Ascending aorta (tissue), 2 donors: Measurements from ENCODE around the gene GRM7. TPM values are rescaled to one million over a fixed set of nuclear protein-coding genes. Genes with fewer than 3 reads are reported as not detected.

Experiments
- DNase-seq, 2 donors: peaks; one replicate each; pipeline ENCODE4 v3.0.0-alpha.2; 2019; ENCODE audit warnings: low spot score in 2 of 2
- H3K27ac ChIP-seq, 2 donors: fragments of 200-600 bp; sonication (generic); one replicate each; pipeline ENCODE4 v1.5.1; 2016 to 2017; ENCODE audit warnings: mild to moderate bottlenecking in 1 of 2
- H3K27me3 ChIP-seq: fragments of 200-600 bp; sonication (generic); one replicate; pipeline ENCODE4 v1.5.1; 2017
- H3K36me3 ChIP-seq, 2 donors: fragments of 200-600 bp; sonication (generic); one replicate each; pipeline ENCODE4 v1.5.1; 2016
- H3K4me1 ChIP-seq, 2 donors: fragments of 200-600 bp; sonication (generic); one replicate each; pipeline ENCODE4 v1.5.1; 2016 to 2017; ENCODE audit warnings: mild to moderate bottlenecking in 1 of 2
- H3K4me3 ChIP-seq, 2 donors: fragments of 200-600 bp; sonication (generic); one replicate each; pipeline ENCODE4 v1.5.1; 2016 to 2017; ENCODE audit warnings: mild to moderate bottlenecking in 1 of 2
- H3K9me3 ChIP-seq, 2 donors: fragments of 200-600 bp; sonication (generic); one replicate each; pipeline ENCODE4 v1.5.1; 2016
- intact Hi-C: fragments of 100-400 bp; cut with DNase I; formaldehyde crosslinking; loops from one replicate; pipeline ENCODE4 v1.15.1; 2023
- total RNA-seq: library from RNA; depleted of rRNA; stranded (reverse); fragments of >200 nt; gene quantifications from one replicate; pipeline ENCODE4 v1.1.0, GENCODE V29; 2016
- TF ChIP-seq, protein P1 (sequence below), 3 experiments: fragments of 200-600 bp in 2 of 3; fragments of 450-650 bp in 1 of 3; sonication (generic) in 2 of 3; IDR thresholded peaks; one replicate each; pipeline ENCODE4 v1.5.1; 2016 to 2019; ENCODE audit warnings: antibody characterized with exemption in 3 of 3, mild to moderate bottlenecking in 1 of 3, moderate library complexity in 1 of 3

The GRM7 gene
- total RNA-seq, 1 donor from 2014 or later, result 4.8 TPM

DNA sequence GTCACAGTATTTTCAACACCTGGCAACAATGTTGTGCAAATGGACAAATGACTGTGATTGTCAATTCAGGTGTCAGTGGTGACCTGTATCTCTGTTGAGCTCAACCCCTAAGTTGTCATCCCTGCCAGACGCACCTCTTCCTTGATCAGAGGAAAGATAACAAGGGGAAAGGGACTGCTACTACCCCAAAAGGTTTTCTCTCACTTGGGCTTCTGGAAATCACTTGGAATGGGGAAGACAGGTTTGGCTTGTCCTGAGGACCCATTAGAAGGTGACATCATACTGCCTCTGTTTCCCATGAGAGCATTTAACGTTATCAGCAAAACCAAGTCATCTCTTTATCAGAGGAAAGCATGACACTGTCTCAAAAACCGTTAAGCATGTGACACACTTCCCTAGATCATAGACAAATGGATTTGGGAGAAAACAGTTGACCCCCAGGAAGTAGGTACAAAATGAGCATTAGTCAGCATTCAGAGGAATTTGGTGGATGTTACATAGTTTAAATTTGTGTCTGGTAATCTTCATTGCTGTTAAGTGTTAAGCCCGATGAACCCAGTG lies 769.5 kb downstream of the GRM7 start:
- Histone ChIP-seq H3K9me3 (no peaks in the 10 kb centered on the region), H3K27ac (no peak overlapping the region), H3K36me3 (no peaks in the 10 kb centered on the region), H3K4me1 (no peaks in the 10 kb centered on the region), H3K4me3 (no peak overlapping the region), H3K27me3 (no peaks in the 10 kb centered on the region)
- intact Hi-C loops, result no loop called here
- no peak for DNase-seq
- TF ChIP-seq, protein P1, sequence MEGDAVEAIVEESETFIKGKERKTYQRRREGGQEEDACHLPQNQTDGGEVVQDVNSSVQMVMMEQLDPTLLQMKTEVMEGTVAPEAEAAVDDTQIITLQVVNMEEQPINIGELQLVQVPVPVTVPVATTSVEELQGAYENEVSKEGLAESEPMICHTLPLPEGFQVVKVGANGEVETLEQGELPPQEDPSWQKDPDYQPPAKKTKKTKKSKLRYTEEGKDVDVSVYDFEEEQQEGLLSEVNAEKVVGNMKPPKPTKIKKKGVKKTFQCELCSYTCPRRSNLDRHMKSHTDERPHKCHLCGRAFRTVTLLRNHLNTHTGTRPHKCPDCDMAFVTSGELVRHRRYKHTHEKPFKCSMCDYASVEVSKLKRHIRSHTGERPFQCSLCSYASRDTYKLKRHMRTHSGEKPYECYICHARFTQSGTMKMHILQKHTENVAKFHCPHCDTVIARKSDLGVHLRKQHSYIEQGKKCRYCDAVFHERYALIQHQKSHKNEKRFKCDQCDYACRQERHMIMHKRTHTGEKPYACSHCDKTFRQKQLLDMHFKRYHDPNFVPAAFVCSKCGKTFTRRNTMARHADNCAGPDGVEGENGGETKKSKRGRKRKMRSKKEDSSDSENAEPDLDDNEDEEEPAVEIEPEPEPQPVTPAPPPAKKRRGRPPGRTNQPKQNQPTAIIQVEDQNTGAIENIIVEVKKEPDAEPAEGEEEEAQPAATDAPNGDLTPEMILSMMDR (IDR thresholded peaks at IDR 0.05), result no peak

DNA sequence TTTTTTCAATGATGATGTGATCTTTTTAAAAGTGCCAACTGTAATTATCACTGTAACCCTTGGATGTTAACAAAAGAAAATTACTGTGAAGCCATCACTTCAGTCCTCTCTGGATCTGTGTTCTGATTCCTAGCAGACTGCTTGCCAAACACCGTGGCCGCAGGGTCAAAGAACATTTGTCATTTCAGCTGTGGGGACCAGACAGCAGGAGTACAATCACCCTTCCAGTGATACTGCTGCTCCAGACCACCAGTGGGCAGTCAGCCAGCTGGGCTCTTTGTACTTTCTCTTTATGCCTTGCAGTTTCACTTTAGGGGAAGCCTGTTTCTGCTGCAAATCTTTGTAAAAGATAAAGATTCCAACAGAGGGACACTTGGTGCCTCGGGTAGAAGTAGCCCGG lies 770.0 kb downstream of the GRM7 start:
- no peak for DNase-seq
- no peak overlapping the region for H3K4me3 ChIP-seq
- H3K4me1 ChIP-seq, result no peaks in the 10 kb centered on the region
- H3K36me3 ChIP-seq, result no peaks in the 10 kb centered on the region
- H3K27ac ChIP-seq, result no peak overlapping the region
- no peaks in the 10 kb centered on the region for H3K9me3 ChIP-seq
- TF ChIP-seq, protein P1 (IDR thresholded peaks at IDR 0.05), result no peak
- intact Hi-C loops, result no loop called here
- no peaks in the 10 kb centered on the region for H3K27me3 ChIP-seq

DNA sequence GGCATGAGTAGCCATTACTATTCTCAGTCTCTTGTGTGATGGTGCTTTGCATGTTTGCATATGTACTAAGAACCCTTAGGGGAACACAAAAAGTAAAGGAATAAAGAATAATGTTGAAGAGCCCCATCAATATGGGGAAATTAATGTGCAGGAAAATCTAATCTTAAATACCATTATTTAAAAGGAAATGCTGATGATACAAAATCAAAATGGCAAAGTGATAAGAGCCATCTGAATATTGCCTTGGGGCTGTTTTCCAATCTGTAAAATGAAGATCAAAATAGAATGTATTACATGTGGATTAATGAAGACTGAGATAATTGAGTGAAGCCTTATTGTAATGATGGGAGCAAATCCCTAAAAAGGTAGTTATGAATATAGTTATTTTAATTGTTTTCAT lies 771.4 kb downstream of the GRM7 start:
- no peak overlapping the region for H3K27ac ChIP-seq
- no peak for DNase-seq
- TF ChIP-seq, protein P1 (IDR thresholded peaks at IDR 0.05), result no peak
- no peaks in the 10 kb centered on the region for H3K36me3 ChIP-seq
- no peaks in the 10 kb centered on the region for H3K27me3 ChIP-seq
- intact Hi-C loops, result no loop called here
- H3K4me3 ChIP-seq, result no peak overlapping the region
- no peaks in the 10 kb centered on the region for H3K9me3 ChIP-seq
- no peaks in the 10 kb centered on the region for H3K4me1 ChIP-seq

DNA sequence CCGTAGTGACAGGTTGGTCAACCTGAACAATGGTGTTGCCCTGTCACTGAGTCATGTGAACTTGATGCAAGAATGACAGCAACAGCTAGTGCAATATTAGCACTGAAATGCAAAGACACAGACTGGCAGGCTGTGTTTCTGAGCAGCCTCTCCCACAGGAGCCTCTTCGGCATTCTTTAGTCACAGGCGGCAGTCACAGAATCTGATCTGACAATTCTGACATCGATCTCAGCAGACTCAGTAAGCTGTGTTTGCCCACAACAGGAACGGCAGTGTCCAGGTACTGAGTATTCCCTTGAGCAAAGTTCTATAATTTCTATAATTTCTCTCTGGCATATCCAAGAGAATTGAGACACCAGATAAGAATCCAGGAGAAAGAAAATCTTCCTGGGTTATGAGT lies 776.8 kb downstream of the GRM7 start:
- no peak for DNase-seq
- H3K27ac ChIP-seq, result no peak overlapping the region
- no peaks in the 10 kb centered on the region for H3K9me3 ChIP-seq
- H3K36me3 ChIP-seq, result no peaks in the 10 kb centered on the region
- TF ChIP-seq, protein P1 (IDR thresholded peaks at IDR 0.05), result no peak
- intact Hi-C loops, result no loop called here
- H3K4me3 ChIP-seq, result no peak overlapping the region
- H3K4me1 ChIP-seq, result no peaks in the 10 kb centered on the region
- no peaks in the 10 kb centered on the region for H3K27me3 ChIP-seq

DNA sequence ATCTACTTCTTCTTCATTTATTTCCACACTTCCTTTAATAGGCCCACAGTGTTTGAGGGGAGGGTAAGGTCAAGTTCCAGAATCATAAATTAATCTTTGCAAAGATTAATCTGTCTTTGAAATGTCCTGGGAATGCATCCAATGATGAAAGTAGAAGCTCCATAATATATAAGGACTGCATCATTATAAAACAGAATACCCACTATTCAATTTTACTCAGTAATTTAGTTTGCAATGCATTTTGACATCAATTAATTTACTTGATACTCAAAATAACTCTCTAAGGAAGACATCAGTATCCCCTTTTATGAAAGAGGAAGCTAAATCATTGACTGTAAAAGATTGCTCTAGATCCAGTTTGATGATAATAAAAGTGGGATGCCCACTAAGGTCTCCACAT lies 777.2 kb downstream of the GRM7 start:
- intact Hi-C loops, result no loop called here
- H3K9me3 ChIP-seq, result no peaks in the 10 kb centered on the region
- DNase-seq, result no peak
- TF ChIP-seq, protein P1 (IDR thresholded peaks at IDR 0.05), result no peak
- no peak overlapping the region for H3K4me3 ChIP-seq
- H3K36me3 ChIP-seq, result no peaks in the 10 kb centered on the region
- H3K4me1 ChIP-seq, result no peaks in the 10 kb centered on the region
- no peak overlapping the region for H3K27ac ChIP-seq
- H3K27me3 ChIP-seq, result no peaks in the 10 kb centered on the region

DNA sequence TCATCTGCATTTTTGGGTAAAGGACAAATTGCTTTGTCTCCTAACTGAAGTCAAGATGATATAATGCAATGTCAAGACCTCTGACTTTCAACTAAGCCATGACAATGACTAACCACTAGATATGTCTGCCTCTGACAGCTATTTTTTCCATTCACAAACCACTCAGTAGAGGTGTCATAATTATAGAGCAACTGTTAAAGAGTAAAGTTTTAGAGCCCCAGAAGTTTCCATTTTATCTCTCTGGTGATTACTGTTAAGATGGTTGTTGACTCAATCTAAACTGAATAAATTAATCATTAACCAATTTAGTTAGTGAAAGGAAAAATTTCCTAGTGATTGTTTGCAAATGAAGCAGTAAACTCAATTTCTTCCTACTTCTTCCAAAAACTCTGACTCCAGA lies 779.9 kb downstream of the GRM7 start:
- no peaks in the 10 kb centered on the region for H3K9me3 ChIP-seq
- DNase-seq, result no peak
- no peak overlapping the region for H3K27ac ChIP-seq
- no peaks in the 10 kb centered on the region for H3K36me3 ChIP-seq
- no peak overlapping the region for H3K4me3 ChIP-seq
- no peaks in the 10 kb centered on the region for H3K27me3 ChIP-seq
- TF ChIP-seq, protein P1 (IDR thresholded peaks at IDR 0.05), result no peak
- intact Hi-C loops, result no loop called here
- no peaks in the 10 kb centered on the region for H3K4me1 ChIP-seq
